SIG-M5 (cell line): ENCODE results near the gene EVI2B.
A peak's percentile ranks its signal among the peaks of the same experiment; 100 is the strongest.
"Not testable (repeated sequence)": the region's sequence is repeated elsewhere in the genome, so short reads cannot be mapped to it uniquely, and the experiment has no call there.

Experiments
- DNase-seq: peaks from one replicate; lab custom pipeline; 2025; lab: John Stamatoyannopoulos, UW

EVI2B gene, protein sequence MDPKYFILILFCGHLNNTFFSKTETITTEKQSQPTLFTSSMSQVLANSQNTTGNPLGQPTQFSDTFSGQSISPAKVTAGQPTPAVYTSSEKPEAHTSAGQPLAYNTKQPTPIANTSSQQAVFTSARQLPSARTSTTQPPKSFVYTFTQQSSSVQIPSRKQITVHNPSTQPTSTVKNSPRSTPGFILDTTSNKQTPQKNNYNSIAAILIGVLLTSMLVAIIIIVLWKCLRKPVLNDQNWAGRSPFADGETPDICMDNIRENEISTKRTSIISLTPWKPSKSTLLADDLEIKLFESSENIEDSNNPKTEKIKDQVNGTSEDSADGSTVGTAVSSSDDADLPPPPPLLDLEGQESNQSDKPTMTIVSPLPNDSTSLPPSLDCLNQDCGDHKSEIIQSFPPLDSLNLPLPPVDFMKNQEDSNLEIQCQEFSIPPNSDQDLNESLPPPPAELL

DNA sequence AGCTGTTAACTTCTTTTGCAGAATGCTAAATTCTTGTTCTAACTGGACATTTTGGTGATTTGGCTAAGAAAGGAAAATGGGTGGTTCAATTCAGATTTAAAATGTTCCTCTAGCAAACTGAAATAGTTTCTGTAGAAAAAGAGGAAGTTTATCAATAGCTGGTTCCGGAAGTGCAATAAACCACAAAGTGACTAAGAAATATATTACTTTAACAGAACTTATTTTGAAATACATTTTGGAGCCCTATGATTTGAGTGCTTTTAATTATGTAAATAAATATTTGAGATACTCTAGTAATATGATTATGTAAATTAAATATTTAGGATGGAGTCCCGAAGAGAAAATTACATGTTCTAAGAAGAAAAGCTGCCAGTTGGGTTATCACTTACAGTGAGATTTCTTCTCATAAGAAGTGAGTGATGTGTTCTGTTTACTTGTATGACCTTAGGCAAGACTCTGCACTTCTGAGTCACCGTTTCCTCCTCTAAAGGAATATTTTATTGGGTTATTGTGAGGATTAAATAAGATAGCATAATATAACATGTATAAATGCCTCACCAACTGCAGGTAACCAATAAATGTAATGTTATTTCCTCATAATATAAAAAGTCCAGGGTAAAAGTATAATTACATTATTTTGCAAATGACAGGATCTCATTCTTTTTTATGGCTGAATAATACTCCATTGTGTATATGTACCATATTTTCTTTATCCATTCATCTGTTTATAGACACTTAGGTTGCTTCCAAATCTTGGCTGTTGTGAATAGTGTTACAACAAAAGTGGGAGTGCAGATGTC lies at the start of gene EVI2B:
EVI2B (minus strand) TSS at position 73 of the 800 bp plus-strand sequence. CDS start 8,445 bp downstream, outside the sequence.
- peak; percentile 92 for DNase-seq

DNA sequence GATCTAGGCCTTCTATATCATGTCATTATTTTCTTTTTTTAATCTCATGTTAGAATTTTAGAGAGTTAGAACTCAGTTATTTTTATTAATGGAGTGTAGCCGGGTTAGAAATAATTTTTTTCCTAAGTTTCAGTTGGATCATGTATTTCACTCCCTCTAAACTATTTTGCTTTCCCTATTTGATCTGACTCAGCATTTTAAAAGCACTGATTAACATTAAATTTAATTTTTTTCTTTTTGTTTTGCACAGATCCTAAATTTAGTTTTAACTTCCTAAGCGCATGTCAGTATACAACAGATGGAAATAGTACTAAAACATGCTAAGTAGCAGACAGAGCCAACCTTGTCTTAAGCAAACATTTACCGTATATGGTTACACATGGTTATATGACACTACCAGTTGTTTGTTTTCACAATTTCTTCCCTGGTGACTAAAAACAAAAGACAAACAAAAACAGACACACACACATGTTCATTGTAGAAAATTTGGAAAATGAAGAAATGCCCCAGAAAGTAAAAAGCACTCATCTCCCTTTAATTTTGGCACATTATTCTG lies 44.1 kb upstream of the EVI2B start:
- no peak for DNase-seq

DNA sequence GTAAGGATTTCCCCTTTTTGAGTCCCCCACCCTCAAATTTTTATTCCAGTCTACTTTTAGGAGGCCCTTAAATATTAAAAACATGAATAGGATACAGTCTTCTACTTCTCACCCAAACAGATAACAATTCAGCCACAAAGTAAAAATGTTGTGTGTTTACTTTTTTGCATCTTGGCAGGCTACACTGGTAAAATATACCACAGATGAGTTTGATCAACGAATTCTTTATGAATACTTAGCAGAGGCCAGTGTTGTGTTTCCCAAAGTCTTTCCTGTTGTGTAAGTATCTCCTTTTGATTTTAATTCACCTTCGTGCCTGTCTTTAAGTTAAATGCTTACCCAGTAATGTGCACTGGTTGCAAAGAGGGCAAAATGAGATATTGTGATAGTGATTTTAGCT lies 43.2 kb upstream of the EVI2B start:
- no peak for DNase-seq

DNA sequence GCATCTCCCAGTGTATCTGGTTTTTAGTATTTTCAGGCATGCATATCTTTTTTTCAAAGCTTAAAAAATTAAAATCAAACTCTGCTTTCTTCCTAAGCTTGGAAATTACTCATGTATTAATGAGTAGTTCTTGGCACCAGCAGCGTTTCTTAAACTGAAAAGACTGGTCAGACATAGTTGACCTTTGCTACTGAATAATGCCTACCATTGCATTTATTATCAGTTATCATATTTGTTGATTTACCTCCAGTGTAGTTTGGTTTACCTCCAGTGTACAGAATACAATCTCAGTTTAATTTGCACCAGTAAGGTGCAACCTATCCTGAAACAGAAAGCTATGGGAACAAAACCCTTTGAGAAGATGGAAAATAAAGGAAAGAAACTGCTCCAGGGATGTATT lies 42.1 kb upstream of the EVI2B start:
- DNase-seq, result no peak

DNA sequence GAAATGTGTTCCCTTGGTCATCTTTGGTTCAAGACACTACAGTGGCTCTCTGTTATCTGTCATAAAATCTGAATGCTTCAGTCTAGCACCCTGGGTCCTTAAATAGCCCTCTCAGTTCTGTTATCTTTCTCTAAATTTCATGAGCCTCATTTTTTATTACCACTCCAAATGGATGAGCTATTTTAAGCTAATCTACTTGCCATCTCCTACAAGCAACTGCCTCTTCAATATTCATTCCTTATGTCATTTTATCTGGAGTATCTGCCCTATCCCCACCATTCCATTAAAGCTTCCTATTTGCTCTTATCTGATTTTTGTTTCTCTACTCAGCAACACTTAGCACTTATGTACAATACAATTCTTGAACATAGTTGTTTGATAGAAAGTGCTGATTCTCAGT lies 35.6 kb upstream of the EVI2B start:
- DNase-seq, result no peak

DNA sequence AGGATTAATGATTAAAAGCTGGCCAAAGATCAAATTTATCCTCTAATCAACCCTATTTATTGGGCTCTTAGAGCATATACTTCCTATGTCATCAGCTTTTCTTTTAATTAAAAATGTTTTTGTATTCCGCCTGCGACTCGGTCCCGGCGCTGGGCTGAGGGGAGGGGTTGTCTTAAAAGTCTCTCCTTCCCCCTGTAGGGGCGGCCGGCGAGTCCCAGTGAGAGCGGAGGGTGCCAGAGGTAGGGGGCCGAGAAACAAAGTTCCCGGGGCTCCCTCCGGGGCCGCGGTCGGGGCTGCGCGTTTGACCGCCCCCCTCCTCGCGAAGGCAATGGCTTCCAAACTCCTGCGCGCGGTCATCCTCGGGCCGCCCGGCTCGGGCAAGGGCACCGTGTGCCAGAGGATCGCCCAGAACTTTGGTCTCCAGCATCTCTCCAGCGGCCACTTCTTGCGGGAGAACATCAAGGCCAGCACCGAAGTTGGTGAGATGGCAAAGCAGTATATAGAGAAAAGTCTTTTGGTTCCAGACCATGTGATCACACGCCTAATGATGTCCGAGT lies 31.4 kb upstream of the EVI2B start:
- DNase-seq, result not testable (repeated sequence)

DNA sequence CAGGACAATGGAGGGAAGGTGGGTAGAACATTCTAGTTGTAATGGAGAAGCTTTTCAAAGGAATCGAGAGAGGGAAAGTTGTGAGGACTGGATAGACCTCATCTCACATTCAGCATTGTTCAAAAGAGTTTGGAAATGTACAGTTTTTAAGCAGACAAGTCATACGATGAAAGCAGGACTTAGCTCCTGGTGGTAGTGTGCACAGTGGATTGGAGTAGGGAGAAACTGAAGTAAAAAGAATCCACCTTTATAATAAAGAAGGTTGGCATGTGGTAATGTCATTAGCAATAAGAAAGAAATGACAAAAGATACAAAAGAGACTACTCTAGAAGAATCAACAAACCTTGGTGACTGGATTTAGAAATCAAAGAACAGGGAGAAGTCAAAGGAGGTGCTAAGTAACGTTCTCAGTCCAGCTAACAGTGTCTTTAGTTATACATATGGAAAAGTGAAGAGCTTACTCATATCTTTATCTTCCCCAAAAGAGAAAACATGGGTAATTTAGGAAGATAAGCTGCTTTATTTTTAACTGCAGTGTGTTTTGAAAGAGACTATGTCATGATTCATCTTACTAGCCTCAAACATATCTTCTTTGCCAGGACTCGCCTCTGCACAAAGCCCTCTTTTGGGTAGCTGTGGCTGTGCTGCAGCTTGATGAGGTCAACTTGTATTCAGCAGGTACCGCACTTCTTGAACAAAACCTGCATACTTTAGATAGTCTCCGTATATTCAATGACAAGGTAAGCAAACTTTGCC lies 26.2 kb upstream of the EVI2B start:
- DNase-seq, result no peak

DNA sequence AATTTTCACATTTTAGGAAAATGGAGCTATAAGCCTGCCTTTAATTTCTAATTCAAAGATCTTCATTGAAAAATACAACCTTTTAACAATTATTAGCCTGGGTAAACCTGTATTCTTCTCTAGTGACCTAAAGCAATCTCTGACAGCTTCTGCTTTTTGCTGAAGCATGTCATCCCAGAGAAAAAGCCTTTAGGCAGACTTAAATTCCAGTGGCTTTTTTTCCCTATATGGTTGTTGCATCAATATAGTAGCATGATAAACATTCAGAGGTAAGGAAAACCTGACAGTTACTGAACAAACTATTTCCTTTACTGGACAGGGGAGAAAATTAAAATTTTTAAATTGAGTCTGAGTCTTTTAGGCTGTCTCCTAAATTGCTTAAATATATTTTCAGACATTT lies 15.4 kb upstream of the EVI2B start:
- DNase-seq, result no peak

DNA sequence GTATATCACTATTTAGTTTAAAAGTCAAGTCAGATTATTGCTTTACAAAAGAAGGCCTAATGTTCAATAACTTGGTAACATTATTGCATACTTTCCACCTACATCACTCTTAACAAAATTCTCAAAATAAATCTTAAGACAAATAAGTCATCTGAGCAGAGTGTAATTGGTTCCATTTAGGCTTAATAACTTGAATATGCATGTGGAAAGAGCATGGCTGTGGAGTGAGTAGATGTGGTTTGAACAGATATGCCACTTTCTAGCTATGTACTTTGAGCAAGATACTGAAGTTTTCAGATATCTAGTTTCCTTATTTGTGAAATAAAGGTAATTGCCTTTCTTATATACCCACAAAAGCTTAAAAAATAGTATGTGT lies 14.3 kb upstream of the EVI2B start:
- DNase-seq, result no peak

DNA sequence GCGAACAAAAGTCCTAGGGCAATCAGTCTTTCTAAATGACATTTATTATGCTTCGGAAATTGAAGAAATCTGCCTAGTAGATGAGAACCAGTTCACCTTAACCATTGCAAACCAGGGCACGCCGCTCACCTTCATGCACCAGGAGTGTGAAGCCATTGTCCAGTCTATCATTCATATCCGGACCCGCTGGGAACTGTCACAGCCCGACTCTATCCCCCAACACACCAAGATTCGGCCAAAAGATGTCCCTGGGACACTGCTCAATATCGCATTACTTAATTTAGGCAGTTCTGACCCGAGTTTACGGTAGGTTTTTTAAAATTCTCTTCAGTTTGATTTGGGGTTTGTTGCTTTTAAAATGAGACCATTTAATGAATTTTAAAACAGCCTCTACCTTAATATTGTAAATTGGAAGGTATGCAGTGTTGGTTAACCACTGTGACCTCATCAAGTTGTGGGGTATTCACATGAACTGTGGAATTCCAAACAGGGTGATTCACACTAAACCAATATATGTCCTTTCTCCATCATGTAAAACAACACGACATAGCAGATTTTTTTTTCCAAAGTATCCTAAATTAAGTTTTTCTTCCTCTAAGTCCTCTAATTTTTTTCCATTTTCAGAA lies 13.8 kb upstream of the EVI2B start:
- DNase-seq, result no peak

DNA sequence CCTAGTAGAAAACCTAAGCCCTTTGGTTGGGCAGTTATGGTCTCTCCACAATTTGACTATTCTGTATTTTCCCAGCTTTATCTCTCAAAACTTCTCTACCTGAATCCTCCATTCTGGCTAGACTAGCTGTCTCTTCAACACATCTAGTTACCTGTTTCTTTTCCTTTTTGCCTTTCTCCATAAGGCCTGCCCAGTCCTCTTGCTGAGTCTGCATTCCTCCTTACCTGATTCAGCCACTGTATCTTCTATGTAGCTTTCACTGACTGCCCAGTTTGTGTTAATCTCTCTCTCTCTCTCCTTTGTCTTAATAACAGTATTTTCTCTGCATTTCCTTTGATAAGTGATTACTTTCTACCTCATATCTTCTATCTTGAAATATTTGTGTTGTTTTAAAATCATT lies 9.7 kb upstream of the EVI2B start:
- no peak for DNase-seq

DNA sequence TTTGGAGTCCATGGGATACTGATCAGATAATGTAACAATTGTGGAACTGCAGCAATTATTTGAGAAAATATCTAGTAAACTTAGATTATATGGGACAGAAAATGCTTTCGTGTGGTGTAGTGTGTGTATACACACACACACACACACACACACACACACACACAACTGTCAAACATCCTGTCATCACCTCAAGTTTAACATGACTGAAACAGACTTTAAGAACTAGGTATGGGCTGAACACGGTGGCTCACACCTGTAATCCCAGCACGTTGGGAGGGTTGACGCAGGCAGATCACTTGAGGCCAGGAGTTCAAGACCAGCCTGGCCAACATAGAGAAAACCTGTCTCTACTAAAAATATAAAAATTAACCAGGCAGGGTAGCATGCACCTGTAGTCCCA lies 8.1 kb upstream of the EVI2B start:
- DNase-seq, result no peak

DNA sequence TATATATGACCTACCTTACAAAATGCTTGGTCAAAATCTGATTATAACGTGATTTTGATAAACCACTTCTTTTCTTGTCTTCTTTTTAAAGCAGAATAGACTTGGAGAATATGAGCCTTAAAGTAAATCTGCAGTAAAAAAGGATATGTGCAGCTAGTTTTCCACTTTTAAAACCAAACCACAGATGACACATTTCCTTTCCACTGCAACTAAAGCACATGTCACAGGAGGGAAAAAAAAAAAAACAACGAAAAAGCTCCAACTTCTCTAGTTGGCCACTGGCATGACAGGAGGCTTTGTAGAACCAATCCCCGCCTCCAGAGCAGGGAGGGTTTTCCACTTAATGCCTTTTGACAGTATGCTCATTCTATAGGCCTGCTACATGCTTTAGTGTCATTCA lies 7.6 kb upstream of the EVI2B start, which contains the start of gene EVI2A:
EVI2A (minus strand) TSS at position 142 of the 400 bp plus-strand sequence. CDS start 2,609 bp downstream, outside the sequence.
- DNase-seq, result peak; percentile 94

DNA sequence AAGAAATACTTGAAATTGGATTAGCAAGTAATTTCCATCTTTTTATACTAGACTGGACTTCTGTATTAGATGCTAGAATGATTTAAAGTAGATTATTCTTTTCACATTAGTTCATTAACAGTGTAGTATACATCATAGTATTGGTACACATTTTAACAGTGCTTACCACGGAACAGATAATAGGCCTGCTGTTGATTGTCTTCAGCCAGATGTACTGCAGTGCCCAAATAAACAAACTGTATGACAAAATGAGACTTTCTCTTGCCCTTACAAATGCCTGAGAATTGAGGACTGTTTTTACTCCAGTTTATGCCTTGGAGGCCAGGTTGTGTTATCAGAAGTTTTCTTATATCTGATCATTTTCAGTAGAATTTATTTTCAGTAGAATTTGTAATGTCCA lies 6.9 kb upstream of the EVI2B start:
- DNase-seq, result no peak

DNA sequence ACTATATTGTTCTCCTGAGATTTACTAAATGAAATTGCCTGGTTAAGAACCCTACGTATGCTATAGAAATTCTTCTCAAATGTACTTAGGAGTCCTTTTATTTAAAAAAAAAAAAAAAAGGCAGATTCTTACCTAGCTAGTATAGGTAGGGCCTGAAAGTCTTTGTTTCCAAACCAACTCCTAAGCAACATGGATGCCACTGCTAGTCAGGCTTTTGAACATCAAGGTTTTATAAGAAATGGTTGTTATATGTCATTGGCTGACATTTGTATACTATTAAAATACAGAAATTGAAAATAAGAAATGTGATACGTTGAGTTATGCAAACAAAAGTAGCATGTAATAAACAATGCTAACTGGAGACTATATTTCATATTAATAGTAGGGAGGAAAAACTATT lies 6.4 kb upstream of the EVI2B start:
- DNase-seq, result no peak

DNA sequence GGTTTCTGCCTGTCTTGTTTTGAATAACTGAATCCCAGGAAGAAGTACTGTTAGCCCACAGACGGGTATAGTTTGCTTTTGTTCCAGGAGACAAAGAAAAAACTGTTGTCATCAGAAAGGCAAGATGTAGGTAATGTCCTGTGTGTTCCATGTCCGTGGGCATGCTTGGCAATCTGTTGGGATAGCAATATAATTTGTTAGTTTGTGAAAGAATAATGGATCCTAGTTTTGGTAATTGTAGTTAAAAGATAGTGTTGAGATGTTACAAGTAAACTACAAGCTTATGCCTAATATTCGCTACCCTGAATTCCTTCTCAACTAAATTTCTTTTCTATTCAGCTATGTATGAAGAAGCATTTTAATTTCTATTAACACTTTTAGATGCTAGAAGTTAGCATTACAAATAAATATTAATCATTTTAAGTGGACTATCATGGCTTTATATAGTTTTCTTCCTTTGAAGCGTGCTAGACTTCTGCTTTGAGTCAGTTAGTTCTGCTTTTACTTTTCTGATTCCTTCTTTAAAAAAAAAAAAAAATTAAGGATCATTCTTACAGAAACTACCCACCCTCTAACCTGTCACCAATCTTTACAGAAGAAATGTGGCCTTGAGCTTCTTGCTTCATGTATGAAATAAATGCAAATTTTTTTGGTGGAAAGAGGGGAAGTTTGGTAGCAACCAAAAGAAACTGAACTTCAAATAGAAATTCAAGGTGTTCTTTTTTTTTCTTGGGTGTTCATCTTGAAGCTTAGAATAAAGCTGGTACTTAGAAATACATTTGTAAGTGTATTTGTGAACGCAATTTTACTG lies 5.2 kb upstream of the EVI2B start:
- DNase-seq, result no peak

DNA sequence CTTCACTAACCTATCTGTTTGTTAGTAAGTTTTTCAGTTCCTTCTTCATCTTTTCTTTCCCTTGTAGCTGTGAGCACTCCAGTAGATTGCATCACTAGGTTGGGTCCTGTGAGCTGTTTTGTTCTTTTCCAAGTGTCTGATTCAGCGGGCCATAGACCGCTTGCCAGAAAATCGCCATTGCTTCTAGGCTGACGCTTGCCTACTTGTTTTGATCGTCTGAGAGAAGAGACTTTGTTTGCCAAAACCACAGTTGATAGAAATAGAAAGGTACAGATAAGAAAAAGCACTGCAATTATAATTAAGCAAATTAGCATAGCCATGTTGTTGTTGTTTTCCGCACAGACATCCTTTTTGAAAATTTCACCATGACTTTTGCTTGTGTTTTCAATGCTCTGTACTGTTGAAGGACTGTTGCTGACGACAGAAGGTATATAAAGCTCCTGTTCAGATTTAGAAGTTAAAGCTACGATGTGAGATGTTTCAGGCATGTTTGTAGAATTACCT lies 4.5 kb upstream of the EVI2B start:
- DNase-seq, result peak; percentile 69

DNA sequence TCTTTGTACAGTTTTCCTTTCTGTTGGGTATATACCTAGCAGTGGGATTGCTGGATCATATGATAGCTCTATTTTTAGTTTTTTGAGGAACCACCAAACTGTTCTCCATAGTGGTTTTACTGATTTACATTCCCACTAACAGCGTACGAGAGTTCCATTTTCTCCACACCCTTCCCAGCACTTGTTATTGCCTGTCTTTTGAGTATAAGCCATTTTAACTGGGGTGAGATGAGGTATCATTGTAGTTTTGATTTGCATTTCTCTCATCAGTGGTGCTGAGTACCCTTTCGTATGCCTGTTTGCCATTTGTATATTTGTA lies 887 bp upstream of the EVI2B start:
- DNase-seq, result no peak

DNA sequence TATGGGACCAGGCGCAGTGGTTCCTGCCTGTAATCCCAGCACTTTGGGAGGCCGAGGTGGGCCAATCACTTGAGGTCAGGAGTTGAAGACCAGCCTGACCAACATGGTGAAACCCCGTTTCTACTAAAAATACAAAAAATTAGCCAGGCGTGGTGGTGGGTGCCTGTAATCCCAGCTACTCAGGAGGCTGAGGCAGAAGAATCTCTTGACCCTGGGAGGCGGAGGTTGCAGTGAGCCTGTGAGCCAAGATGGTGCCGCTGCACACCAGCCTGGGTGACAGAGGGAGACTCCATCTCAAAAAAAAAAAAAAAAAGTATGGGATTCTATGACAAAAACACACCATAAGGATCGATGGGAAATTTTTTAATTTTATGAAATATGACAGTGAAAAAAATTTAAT lies 1.6 kb downstream of the EVI2B start:
- not testable (repeated sequence) for DNase-seq

DNA sequence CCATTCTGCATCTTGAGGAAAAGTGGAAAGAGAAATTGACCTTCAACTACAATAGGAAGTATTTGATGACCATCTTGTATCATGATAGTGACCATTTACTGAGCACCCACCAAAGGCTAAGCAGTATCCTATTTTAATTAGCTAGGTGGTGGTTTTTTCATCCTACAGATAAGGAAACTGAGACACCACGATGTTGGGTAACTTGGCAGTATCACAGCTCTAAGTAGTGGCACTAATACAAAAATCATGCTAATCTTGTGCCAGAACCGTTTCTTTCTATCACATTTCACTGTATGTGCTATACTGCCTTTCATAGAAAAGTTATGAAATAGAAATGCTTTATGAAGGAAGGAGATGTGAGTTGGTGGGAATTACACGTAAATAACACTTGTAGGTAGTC lies 2.3 kb downstream of the EVI2B start:
- DNase-seq, result no peak
